IPS DF 6.9 (cell line): ENCODE results near the gene GRIK4.

ENCODE experiments used
- DNase-seq: peaks from one replicate; pipeline ENCODE4 v3.0.0-alpha.2; 2013; ENCODE audit warnings: low read depth, low spot score
- H3K27ac ChIP-seq: one replicate; pipeline ENCODE4 v1.5.1; 2013; ENCODE audit warnings: low read length, control low read depth
- H3K27me3 ChIP-seq: 2 replicates; pipeline ENCODE4 v1.6.1; 2013; ENCODE audit warnings: mild to moderate bottlenecking, low read length; ENCODE audit not compliant: control insufficient read depth, insufficient read depth
- H3K36me3 ChIP-seq: 2 replicates; pipeline ENCODE4 v1.6.1; 2013; ENCODE audit warnings: low read length; ENCODE audit not compliant: control insufficient read depth, insufficient read depth
- H3K4me1 ChIP-seq: 2 replicates; pipeline ENCODE4 v1.6.1; 2013; ENCODE audit warnings: low read length; ENCODE audit not compliant: control insufficient read depth, insufficient read depth
- H3K4me3 ChIP-seq: 2 replicates; pipeline ENCODE4 v1.5.1; 2013; ENCODE audit warnings: mild to moderate bottlenecking, low read length
- H3K9me3 ChIP-seq: 2 replicates; pipeline ENCODE4 v1.6.1; 2013; ENCODE audit warnings: low read length, inconsistent platforms; ENCODE audit not compliant: control insufficient read depth, insufficient read depth
- WGBS: extraction: QIAGEN DNeasy Blood & Tissue Kit; methylation state at CpG from one replicate; pipeline ENCODE4 v1.1.7; 2013; ENCODE audit warnings: mixed read lengths, missing lambda C conversion rate; ENCODE audit not compliant: insufficient read length, insufficient coverage; 5-methylcytosine and 5-hydroxymethylcytosine counted together

The GRIK4 gene

GRCh38 chr11:120509346-120510053 lies 2.0 kb upstream of the GRIK4 start:
- H3K4me1 ChIP-seq = no peaks in the 10 kb centered on the region; the same call in 1 of the 2 replicates
- no CpG with 5 or more reads among the region's 7 CpGs for WGBS
- no peaks in the 10 kb centered on the region for H3K9me3 ChIP-seq

GRCh38 chr11:120510406-120511115 lies 987 bp upstream of the GRIK4 start:
- Histone ChIP-seq H3K4me3 (no peak overlapping the region), H3K27me3 (no peaks in the 10 kb centered on the region; the same call in 1 of the 2 replicates), H3K4me1 (no peaks in the 10 kb centered on the region; the same call in 1 of the 2 replicates), H3K27ac (no peak overlapping the region), H3K9me3 (no peaks in the 10 kb centered on the region), H3K36me3 (no peaks in the 10 kb centered on the region)
- no CpG with 5 or more reads among the region's 20 CpGs for WGBS
- DNase-seq = no peak

More at GRCh38 chr11:120509346-120510053, 2.0 kb upstream of the GRIK4 start:
- Histone ChIP-seq H3K27ac (no peak overlapping the region), H3K36me3 (no peaks in the 10 kb centered on the region), H3K4me3 (no peak overlapping the region), H3K27me3 (no peaks in the 10 kb centered on the region; the same call in 1 of the 2 replicates)
- DNase-seq = no peak

GRCh38 chr11:120511820-120512738 lies 531 bp downstream of the GRIK4 start:
- Histone ChIP-seq H3K36me3 (no peaks in the 10 kb centered on the region), H3K27me3 (no peaks in the 10 kb centered on the region; the same call in 1 of the 2 replicates), H3K9me3 (no peaks in the 10 kb centered on the region), H3K4me3 (peak overlapping the region; percentile 64; the same call in 1 of the 2 replicates), H3K27ac (no peak overlapping the region), H3K4me1 (peaks cover 5% of the 10 kb centered on the region; the same call in 1 of the 2 replicates)
- WGBS = no CpG with 5 or more reads among the region's 73 CpGs
- DNase-seq = no peak

- H3K4me1 ChIP-seq = peaks cover 5% of the 10 kb centered on the region; the same call in 1 of the 2 replicates
- no peaks in the 10 kb centered on the region; the same call in 1 of the 2 replicates for H3K27me3 ChIP-seq
- H3K4me3 ChIP-seq = no peak overlapping the region
- no peaks in the 10 kb centered on the region for H3K9me3 ChIP-seq
- no CpG with 5 or more reads among the region's 22 CpGs for WGBS
- H3K27ac ChIP-seq = no peak overlapping the region
- DNase-seq = no peak
- no peaks in the 10 kb centered on the region for H3K36me3 ChIP-seq
Measured at GRCh38 chr11:120512739-120513435, 1.3 kb downstream of the GRIK4 start.

- H3K36me3 ChIP-seq = no peaks in the 10 kb centered on the region
- no peak overlapping the region for H3K4me3 ChIP-seq
- WGBS = no CpG with 5 or more reads among the region's 19 CpGs
- H3K27ac ChIP-seq = no peak overlapping the region
- no peaks in the 10 kb centered on the region for H3K9me3 ChIP-seq
- H3K4me1 ChIP-seq = peaks cover 7% of the 10 kb centered on the region; the same call in 1 of the 2 replicates
- no peaks in the 10 kb centered on the region; the same call in 1 of the 2 replicates for H3K27me3 ChIP-seq
- no peak for DNase-seq
Measured at GRCh38 chr11:120513436-120514315, 2.1 kb downstream of the GRIK4 start.

GRCh38 chr11:120514541-120515121 lies 3.1 kb downstream of the GRIK4 start:
- Histone ChIP-seq H3K9me3 (no peaks in the 10 kb centered on the region), H3K36me3 (no peaks in the 10 kb centered on the region), H3K27me3 (no peaks in the 10 kb centered on the region; the same call in 1 of the 2 replicates), H3K4me3 (no peak overlapping the region), H3K4me1 (peaks cover 7% of the 10 kb centered on the region; the same call in 1 of the 2 replicates), H3K27ac (no peak overlapping the region)
- WGBS = no CpG with 5 or more reads among the region's 14 CpGs
- no peak for DNase-seq

- no peaks in the 10 kb centered on the region for H3K36me3 ChIP-seq
- no peaks in the 10 kb centered on the region for H3K9me3 ChIP-seq
- H3K4me1 ChIP-seq = peaks cover 7% of the 10 kb centered on the region; the same call in 1 of the 2 replicates
- H3K27ac ChIP-seq = no peak overlapping the region
- H3K4me3 ChIP-seq = no peak overlapping the region
- WGBS = no CpG with 5 or more reads among the region's 7 CpGs
- no peaks in the 10 kb centered on the region; the same call in 1 of the 2 replicates for H3K27me3 ChIP-seq
- DNase-seq = no peak
Measured at GRCh38 chr11:120515186-120515723, 3.7 kb downstream of the GRIK4 start.

GRCh38 chr11:120516461-120517389 lies 5.2 kb downstream of the GRIK4 start:
- Histone ChIP-seq H3K4me3 (no peak overlapping the region), H3K4me1 (peaks cover 7% of the 10 kb centered on the region; the same call in 1 of the 2 replicates), H3K27ac (no peak overlapping the region), H3K36me3 (no peaks in the 10 kb centered on the region), H3K9me3 (no peaks in the 10 kb centered on the region), H3K27me3 (no peaks in the 10 kb centered on the region; the same call in 1 of the 2 replicates)
- no CpG with 5 or more reads among the region's 39 CpGs for WGBS
- no peak for DNase-seq
